Sigmoid colon (tissue), 4 donors: Measurements from ENCODE around the gene HRC.

Experiments used
- EP300 ChIP-seq, 4 donors: sonication (generic); formaldehyde crosslinking; IDR thresholded peaks; one replicate each; pipeline ENCODE4 v1.6.1; 2017; ENCODE audit warnings: antibody characterized with exemption in 4 of 4
- TF ChIP-seq, protein P1 (sequence below), 4 experiments: fragments of 450-650 bp in 3 of 4; fragments of 200-600 bp in 1 of 4; IDR thresholded peaks; one replicate each; pipeline ENCODE4 v1.5.1; 2016 to 2019; ENCODE audit warnings: antibody characterized with exemption in 4 of 4, mild to moderate bottlenecking in 3 of 4, moderate library complexity in 2 of 4

DNA sequence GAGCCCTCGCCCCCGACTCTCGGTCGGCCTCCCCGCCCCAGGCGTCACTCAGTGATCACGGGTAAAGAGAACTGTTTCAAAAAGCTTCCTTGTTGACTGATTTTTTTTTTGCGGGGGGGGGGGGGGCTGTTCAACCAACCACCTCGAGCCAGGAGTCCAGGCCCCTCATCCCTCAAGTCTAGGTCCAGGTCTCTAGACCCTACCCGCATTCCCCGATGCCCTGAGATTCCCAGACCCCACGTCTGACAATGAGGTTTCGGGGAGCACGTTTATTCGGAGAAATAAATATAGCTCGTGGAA lies 4.3 kb downstream of the HRC start:
- TF ChIP-seq, protein P1, sequence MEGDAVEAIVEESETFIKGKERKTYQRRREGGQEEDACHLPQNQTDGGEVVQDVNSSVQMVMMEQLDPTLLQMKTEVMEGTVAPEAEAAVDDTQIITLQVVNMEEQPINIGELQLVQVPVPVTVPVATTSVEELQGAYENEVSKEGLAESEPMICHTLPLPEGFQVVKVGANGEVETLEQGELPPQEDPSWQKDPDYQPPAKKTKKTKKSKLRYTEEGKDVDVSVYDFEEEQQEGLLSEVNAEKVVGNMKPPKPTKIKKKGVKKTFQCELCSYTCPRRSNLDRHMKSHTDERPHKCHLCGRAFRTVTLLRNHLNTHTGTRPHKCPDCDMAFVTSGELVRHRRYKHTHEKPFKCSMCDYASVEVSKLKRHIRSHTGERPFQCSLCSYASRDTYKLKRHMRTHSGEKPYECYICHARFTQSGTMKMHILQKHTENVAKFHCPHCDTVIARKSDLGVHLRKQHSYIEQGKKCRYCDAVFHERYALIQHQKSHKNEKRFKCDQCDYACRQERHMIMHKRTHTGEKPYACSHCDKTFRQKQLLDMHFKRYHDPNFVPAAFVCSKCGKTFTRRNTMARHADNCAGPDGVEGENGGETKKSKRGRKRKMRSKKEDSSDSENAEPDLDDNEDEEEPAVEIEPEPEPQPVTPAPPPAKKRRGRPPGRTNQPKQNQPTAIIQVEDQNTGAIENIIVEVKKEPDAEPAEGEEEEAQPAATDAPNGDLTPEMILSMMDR (IDR thresholded peaks at IDR 0.05), result no peak
- no peak for TF ChIP-seq EP300 (IDR thresholded peaks at IDR 0.05)
